Measurements from ENCODE around the gene TFAP2C. TPM values are rescaled to one million over a fixed set of nuclear protein-coding genes. Genes with fewer than 3 reads are reported as not detected.

TFAP2C gene
- total RNA-seq, 1 experiment from 2014 or later = 2.8 TPM

DNA sequence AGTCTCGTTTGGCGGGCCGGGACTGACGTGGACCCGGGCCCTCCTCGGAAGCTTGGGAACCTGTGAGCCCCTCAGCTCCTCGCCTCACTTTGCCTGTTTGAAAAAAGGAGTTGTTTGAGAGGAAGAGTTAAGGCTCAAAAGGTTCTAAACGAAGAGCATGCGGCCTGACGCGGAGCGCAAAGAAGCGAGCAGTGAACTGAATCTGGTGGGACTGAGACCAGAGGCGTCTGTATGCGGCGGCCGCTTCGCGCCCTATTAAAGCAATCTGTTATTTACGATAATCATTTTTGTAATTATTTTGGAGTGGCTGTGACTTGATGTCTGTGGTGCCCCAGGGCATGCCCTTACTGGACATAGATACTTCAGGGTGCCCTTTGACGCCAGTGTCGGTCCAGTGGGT, 3.3 kb upstream of the TFAP2C start:
- Histone ChIP-seq H3K4me3 (ENCODE audit: low read depth in 2 of 2, low read length in 2 of 2) (no peak overlapping the region), H3K27me3 (ENCODE audit: control insufficient read depth, insufficient read depth, low read length) (no peaks in the 10 kb centered on the region), H3K4me1 (ENCODE audit: control insufficient read depth, insufficient read depth, low read length) (0 out of 2 replicates have a peak, but pooled peaks cover 4% of the 10 kb centered on the region), H3K9me3 (ENCODE audit: control insufficient read depth, insufficient read depth, low read depth, low read length) (no peaks in the 10 kb centered on the region), H3K27ac (ENCODE audit: low read length) (no peak overlapping the region), H3K36me3 (ENCODE audit: control insufficient read depth, insufficient read depth, low read length) (peaks cover 5% of the 10 kb centered on the region; the same call in 1 of the 2 replicates)
- intact Hi-C loops (cut with micrococcal nuclease; ENCODE audit: unreplicated experiment) (loop anchor here (5.0 kb wide), 1 partner anchor 346 kb away; no protein-coding TSS in a partner anchor), in situ Hi-C loops (cut with HindIII; ENCODE audit: low pct_unique_long_range_greater_than_20kb, low sequenced_read_pairs) (no loop called here)
- ATAC-seq (no peak), DNase-seq (ENCODE audit: low read depth, low spot score) (no peak)
- TF ChIP-seq, protein P1, sequence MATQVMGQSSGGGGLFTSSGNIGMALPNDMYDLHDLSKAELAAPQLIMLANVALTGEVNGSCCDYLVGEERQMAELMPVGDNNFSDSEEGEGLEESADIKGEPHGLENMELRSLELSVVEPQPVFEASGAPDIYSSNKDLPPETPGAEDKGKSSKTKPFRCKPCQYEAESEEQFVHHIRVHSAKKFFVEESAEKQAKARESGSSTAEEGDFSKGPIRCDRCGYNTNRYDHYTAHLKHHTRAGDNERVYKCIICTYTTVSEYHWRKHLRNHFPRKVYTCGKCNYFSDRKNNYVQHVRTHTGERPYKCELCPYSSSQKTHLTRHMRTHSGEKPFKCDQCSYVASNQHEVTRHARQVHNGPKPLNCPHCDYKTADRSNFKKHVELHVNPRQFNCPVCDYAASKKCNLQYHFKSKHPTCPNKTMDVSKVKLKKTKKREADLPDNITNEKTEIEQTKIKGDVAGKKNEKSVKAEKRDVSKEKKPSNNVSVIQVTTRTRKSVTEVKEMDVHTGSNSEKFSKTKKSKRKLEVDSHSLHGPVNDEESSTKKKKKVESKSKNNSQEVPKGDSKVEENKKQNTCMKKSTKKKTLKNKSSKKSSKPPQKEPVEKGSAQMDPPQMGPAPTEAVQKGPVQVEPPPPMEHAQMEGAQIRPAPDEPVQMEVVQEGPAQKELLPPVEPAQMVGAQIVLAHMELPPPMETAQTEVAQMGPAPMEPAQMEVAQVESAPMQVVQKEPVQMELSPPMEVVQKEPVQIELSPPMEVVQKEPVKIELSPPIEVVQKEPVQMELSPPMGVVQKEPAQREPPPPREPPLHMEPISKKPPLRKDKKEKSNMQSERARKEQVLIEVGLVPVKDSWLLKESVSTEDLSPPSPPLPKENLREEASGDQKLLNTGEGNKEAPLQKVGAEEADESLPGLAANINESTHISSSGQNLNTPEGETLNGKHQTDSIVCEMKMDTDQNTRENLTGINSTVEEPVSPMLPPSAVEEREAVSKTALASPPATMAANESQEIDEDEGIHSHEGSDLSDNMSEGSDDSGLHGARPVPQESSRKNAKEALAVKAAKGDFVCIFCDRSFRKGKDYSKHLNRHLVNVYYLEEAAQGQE (IDR thresholded peaks at IDR 0.05; ENCODE audit: insufficient read depth in 1 of 2, low read depth in 2 of 2, low read length in 1 of 2) = no peak
- TF ChIP-seq TCF7L2 (IDR thresholded peaks at IDR 0.05; ENCODE audit: low read depth, low read length) = no peak
- no peak for TF ChIP-seq SIN3A (IDR thresholded peaks at IDR 0.05; ENCODE audit: borderline replicate concordance, insufficient read depth, low read depth, low read length)
- TF ChIP-seq POLR2AphosphoS5 (IDR thresholded peaks at IDR 0.05; ENCODE audit: low read depth, low read length) = no peak
- no peak for TF ChIP-seq CTCF (IDR thresholded peaks at IDR 0.05)
- BruUV-seq (replicated peaks) = no TSS peak
- ChIA-PET POLR2A (no interaction called here), CTCF (no interaction called here)

- CTCF ChIA-PET = no interaction called here
- H3K27me3 ChIP-seq (ENCODE audit: control insufficient read depth, insufficient read depth, low read length) = no peaks in the 10 kb centered on the region
- no peak overlapping the region for H3K4me3 ChIP-seq (ENCODE audit: low read depth in 2 of 2, low read length in 2 of 2)
- POLR2A ChIA-PET = no interaction called here
- DNase-seq (ENCODE audit: low read depth, low spot score) (no peak), ATAC-seq (no peak)
- in situ Hi-C loops (cut with HindIII; ENCODE audit: low pct_unique_long_range_greater_than_20kb, low sequenced_read_pairs) = no loop called here
- no peak overlapping the region for H3K27ac ChIP-seq (ENCODE audit: low read length)
- H3K9me3 ChIP-seq (ENCODE audit: control insufficient read depth, insufficient read depth, low read depth, low read length) = no peaks in the 10 kb centered on the region
- 0 out of 2 replicates have a peak, but pooled peaks cover 4% of the 10 kb centered on the region for H3K4me1 ChIP-seq (ENCODE audit: control insufficient read depth, insufficient read depth, low read length)
- TF ChIP-seq CTCF (IDR thresholded peaks at IDR 0.05) (peak; percentile 43), TCF7L2 (IDR thresholded peaks at IDR 0.05; ENCODE audit: low read depth, low read length) (no peak)
- peaks cover 5% of the 10 kb centered on the region; the same call in 1 of the 2 replicates for H3K36me3 ChIP-seq (ENCODE audit: control insufficient read depth, insufficient read depth, low read length)
- BruUV-seq (replicated peaks) = no TSS peak
- intact Hi-C loops (cut with micrococcal nuclease; ENCODE audit: unreplicated experiment) = loop anchor here (5.0 kb wide), 1 partner anchor 346 kb away; no protein-coding TSS in a partner anchor
Observed at GRCh38 chr20:56626367-56627121, 2.6 kb upstream of the TFAP2C start.
